Body of pancreas (tissue), 4 donors: ENCODE measurements around the gene SNRNP200.

Experiments used
- CTCF ChIP-seq, 7 experiments: fragments of 450-650 bp in 4 of 7; fragments of 200-600 bp in 3 of 7; sonication (generic) in 3 of 7; IDR thresholded peaks; one replicate each; pipeline ENCODE4 v1.5.1; 2016 to 2019; ENCODE audit warnings: antibody characterized with exemption in 7 of 7
- POLR2A ChIP-seq, 3 donors: fragments of 450-650 bp; IDR thresholded peaks; one replicate each; pipeline ENCODE4 v1.6.1; 2016; ENCODE audit warnings: antibody characterized with exemption in 3 of 3, mild to moderate bottlenecking in 2 of 3

- TF ChIP-seq CTCF (IDR thresholded peaks at IDR 0.05): no peak
- no peak for TF ChIP-seq POLR2A (IDR thresholded peaks at IDR 0.05)
Observed at GRCh38 chr2:96305979-96306308, 598 bp upstream of the SNRNP200 start.
